ENCODE data around the gene GCK. TPM values are rescaled to one million over a fixed set of nuclear protein-coding genes. Genes with fewer than 3 reads are reported as not detected.

GCK gene
- total and polyA plus RNA-seq, 2 of the 13 experiments (the other 11 are each of a cell fraction or from before 2014, with no cell fraction given), result not detected

GRCh38 chr7:44237696-44238095 is 48.5 kb upstream of the GCK start:
- H3K27ac ChIP-seq (ENCODE audit: extremely low read length, insufficient read depth, low read length), result no peak overlapping the region
- H3K4me1 ChIP-seq (ENCODE audit: insufficient read depth, low read length), result no peaks in the 10 kb centered on the region
- ATAC-seq (no peak), FAIRE-seq (no peak), DNase-seq (ENCODE audit: low spot score) (no peak)
- H3K9me3 ChIP-seq (ENCODE audit: low read length), result no peaks in the 10 kb centered on the region
- no peak overlapping the region for H2AFZ ChIP-seq (ENCODE audit: low read length)
- no peak overlapping the region for H3K4me3 ChIP-seq (replicated peaks in 1 of 3; ENCODE audit: insufficient read depth in 1 of 3, low read depth in 2 of 3, low read length in 3 of 3)
- H3K4me2 ChIP-seq (ENCODE audit: low read depth, low read length), result no peak overlapping the region
- H4K20me1 ChIP-seq (ENCODE audit: insufficient read depth, low read length), result no peaks in the 10 kb centered on the region
- H3K36me3 ChIP-seq (replicated peaks in 1 of 2; ENCODE audit: control insufficient read depth in 1 of 2, insufficient read depth in 2 of 2, low read length in 2 of 2), result no peaks in the 10 kb centered on the region
- BruUV-seq (replicated peaks), result no TSS peak
- WGBS (ENCODE audit: low lambda C conversion rate), result no CpG with 5 or more reads among the region's 10 CpGs
- ChIA-PET CTCF (ENCODE audit: low intra/inter-chr PET ratio, low total read pairs) (no interaction called here), POLR2A (no interaction called here)
- H3K79me2 ChIP-seq (ENCODE audit: insufficient read depth, low read length), result no peaks in the 10 kb centered on the region
- in situ Hi-C loops (cut with HindIII; ENCODE audit: extremely low pct_ligation_motif_present, low pct_unique_long_range_greater_than_20kb), result no loop called here
- peaks cover 25 to 90% of the 10 kb centered on the region in 2 experiments for H3K27me3 ChIP-seq (ENCODE audit: control insufficient read depth in 1 of 2, insufficient read depth in 2 of 2, low read length in 2 of 2)
- TF ChIP-seq MZF1 (CRISPR knock-in tag; IDR thresholded peaks at IDR 0.05; ENCODE audit: borderline replicate concordance) (no peak), CBFB (CRISPR knock-in tag; IDR thresholded peaks at IDR 0.05) (no peak), ZBTB10 (CRISPR knock-in tag; IDR thresholded peaks at IDR 0.05; ENCODE audit: borderline replicate concordance) (no peak), BCLAF1 (IDR thresholded peaks at IDR 0.05) (no peak), ZNF18 (CRISPR knock-in tag; IDR thresholded peaks at IDR 0.05; ENCODE audit: insufficient replicate concordance) (no peak)
- H3K9ac ChIP-seq (ENCODE audit: insufficient read depth, low read depth, low read length), result no peak overlapping the region
- intact Hi-C loops (cut with micrococcal nuclease; ENCODE audit: unreplicated experiment), result no loop called here

All from HepG2 (cell line).